ENCODE results near the gene CFAP20DC.
"Not testable (repeated sequence)": the region's sequence is repeated elsewhere in the genome, so short reads cannot be mapped to it uniquely, and the experiment has no call there.

The CFAP20DC gene

GRCh38 chr3:58833491-58833890, 216.3 kb downstream of the CFAP20DC start:
- Histone ChIP-seq H3K9ac (no peak overlapping the region), H3K27ac (no peak overlapping the region), H3K79me2 (ENCODE audit: insufficient read depth, low read depth) (no peaks in the 10 kb centered on the region), H3K27me3 (ENCODE audit: insufficient read depth, low read depth) (no peaks in the 10 kb centered on the region), H4K20me1 (ENCODE audit: insufficient read depth) (no peaks in the 10 kb centered on the region), H3K4me3 (IDR thresholded peaks at IDR 0.05; ENCODE audit: insufficient read depth, low read depth, low read length) (no peak overlapping the region), H3K4me1 (ENCODE audit: low read depth, poor library complexity, severe bottlenecking) (no peaks in the 10 kb centered on the region), H3K36me3 (ENCODE audit: insufficient read depth) (no peaks in the 10 kb centered on the region), H2AFZ (ENCODE audit: low read depth) (no peak overlapping the region), H3K4me2 (no peak overlapping the region)
- TF ChIP-seq, protein P1, sequence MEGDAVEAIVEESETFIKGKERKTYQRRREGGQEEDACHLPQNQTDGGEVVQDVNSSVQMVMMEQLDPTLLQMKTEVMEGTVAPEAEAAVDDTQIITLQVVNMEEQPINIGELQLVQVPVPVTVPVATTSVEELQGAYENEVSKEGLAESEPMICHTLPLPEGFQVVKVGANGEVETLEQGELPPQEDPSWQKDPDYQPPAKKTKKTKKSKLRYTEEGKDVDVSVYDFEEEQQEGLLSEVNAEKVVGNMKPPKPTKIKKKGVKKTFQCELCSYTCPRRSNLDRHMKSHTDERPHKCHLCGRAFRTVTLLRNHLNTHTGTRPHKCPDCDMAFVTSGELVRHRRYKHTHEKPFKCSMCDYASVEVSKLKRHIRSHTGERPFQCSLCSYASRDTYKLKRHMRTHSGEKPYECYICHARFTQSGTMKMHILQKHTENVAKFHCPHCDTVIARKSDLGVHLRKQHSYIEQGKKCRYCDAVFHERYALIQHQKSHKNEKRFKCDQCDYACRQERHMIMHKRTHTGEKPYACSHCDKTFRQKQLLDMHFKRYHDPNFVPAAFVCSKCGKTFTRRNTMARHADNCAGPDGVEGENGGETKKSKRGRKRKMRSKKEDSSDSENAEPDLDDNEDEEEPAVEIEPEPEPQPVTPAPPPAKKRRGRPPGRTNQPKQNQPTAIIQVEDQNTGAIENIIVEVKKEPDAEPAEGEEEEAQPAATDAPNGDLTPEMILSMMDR (conservative IDR thresholded peaks at IDR 0.05; ENCODE audit: low read depth, low read length): no peak

DNA sequence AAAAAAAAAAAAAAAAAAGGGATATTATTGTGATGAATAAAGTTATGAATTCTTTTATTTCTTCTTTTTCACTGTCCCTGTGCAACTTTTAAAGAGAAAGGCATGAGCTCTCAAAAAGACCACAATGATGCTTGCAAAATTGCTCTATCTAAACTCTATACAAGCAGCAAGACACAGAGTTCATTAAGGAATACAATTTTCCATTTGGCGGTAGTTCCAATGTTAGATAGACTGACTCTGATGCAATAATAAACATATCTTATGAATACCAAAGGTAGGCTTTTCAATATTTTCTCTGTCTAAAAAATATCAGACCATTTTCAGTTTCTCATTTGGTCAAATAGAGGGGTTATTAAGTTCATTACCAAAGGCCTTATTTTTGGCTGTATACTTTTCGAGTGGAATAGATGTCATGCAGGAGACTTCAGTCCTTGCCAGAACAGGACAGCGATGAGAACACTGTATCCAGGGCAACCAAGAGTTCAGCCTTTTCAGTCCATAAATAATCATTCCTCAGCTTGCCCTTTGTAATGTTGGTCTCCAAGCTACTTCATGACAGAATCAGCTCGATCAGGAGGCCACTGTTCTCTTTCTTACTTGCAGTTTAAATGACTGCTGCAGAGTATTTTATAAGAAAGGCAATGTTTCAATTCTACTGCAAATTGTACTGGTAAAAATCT, 220.4 kb downstream of the CFAP20DC start:
- no peaks in the 10 kb centered on the region for H3K79me2 ChIP-seq (ENCODE audit: insufficient read depth, low read depth)
- TF ChIP-seq, protein P1 (conservative IDR thresholded peaks at IDR 0.05; ENCODE audit: low read depth, low read length): no peak
- no peaks in the 10 kb centered on the region for H3K36me3 ChIP-seq (ENCODE audit: insufficient read depth)
- no peak overlapping the region for H3K4me3 ChIP-seq (IDR thresholded peaks at IDR 0.05; ENCODE audit: insufficient read depth, low read depth, low read length)
- no peak overlapping the region for H2AFZ ChIP-seq (ENCODE audit: low read depth)
- H3K4me1 ChIP-seq (ENCODE audit: low read depth, poor library complexity, severe bottlenecking): no peaks in the 10 kb centered on the region
- no peak overlapping the region for H3K4me2 ChIP-seq
- H4K20me1 ChIP-seq (ENCODE audit: insufficient read depth): no peaks in the 10 kb centered on the region
- no peaks in the 10 kb centered on the region for H3K27me3 ChIP-seq (ENCODE audit: insufficient read depth, low read depth)
- H3K9ac ChIP-seq: no peak overlapping the region
- H3K27ac ChIP-seq: no peak overlapping the region

GRCh38 chr3:58824777-58825176, 225.0 kb downstream of the CFAP20DC start:
- TF ChIP-seq, protein P1 (conservative IDR thresholded peaks at IDR 0.05; ENCODE audit: low read depth, low read length): no peak
- Histone ChIP-seq H3K36me3 (ENCODE audit: insufficient read depth) (no peaks in the 10 kb centered on the region), H4K20me1 (ENCODE audit: insufficient read depth) (no peaks in the 10 kb centered on the region), H2AFZ (ENCODE audit: low read depth) (no peak overlapping the region), H3K27me3 (ENCODE audit: insufficient read depth, low read depth) (no peaks in the 10 kb centered on the region), H3K4me2 (no peak overlapping the region), H3K9ac (no peak overlapping the region), H3K4me1 (ENCODE audit: low read depth, poor library complexity, severe bottlenecking) (no peaks in the 10 kb centered on the region), H3K79me2 (ENCODE audit: insufficient read depth, low read depth) (no peaks in the 10 kb centered on the region), H3K4me3 (IDR thresholded peaks at IDR 0.05; ENCODE audit: insufficient read depth, low read depth, low read length) (no peak overlapping the region), H3K27ac (no peak overlapping the region)

- no peak overlapping the region for H3K4me2 ChIP-seq
Measured at GRCh38 chr3:58824285-58824684, 225.5 kb downstream of the CFAP20DC start.

GRCh38 chr3:58806551-58807244, 243.1 kb downstream of the CFAP20DC start:
- H3K27me3 ChIP-seq (ENCODE audit: insufficient read depth, low read depth); H3K9ac ChIP-seq; H3K79me2 ChIP-seq (ENCODE audit: insufficient read depth, low read depth); H3K4me2 ChIP-seq; H2AFZ ChIP-seq (ENCODE audit: low read depth); H4K20me1 ChIP-seq (ENCODE audit: insufficient read depth); H3K36me3 ChIP-seq (ENCODE audit: insufficient read depth); H3K4me3 ChIP-seq (IDR thresholded peaks at IDR 0.05; ENCODE audit: insufficient read depth, low read depth, low read length); H3K4me1 ChIP-seq (ENCODE audit: low read depth, poor library complexity, severe bottlenecking); H3K27ac ChIP-seq: not testable (repeated sequence)

More at GRCh38 chr3:58824285-58824684, 225.5 kb downstream of the CFAP20DC start:
- TF ChIP-seq, protein P1 (conservative IDR thresholded peaks at IDR 0.05; ENCODE audit: low read depth, low read length): no peak
- Histone ChIP-seq H3K79me2 (ENCODE audit: insufficient read depth, low read depth) (no peaks in the 10 kb centered on the region), H3K27ac (no peak overlapping the region), H3K36me3 (ENCODE audit: insufficient read depth) (no peaks in the 10 kb centered on the region), H2AFZ (ENCODE audit: low read depth) (no peak overlapping the region), H3K9ac (no peak overlapping the region), H3K27me3 (ENCODE audit: insufficient read depth, low read depth) (no peaks in the 10 kb centered on the region), H4K20me1 (ENCODE audit: insufficient read depth) (no peaks in the 10 kb centered on the region), H3K4me3 (IDR thresholded peaks at IDR 0.05; ENCODE audit: insufficient read depth, low read depth, low read length) (no peak overlapping the region), H3K4me1 (ENCODE audit: low read depth, poor library complexity, severe bottlenecking) (no peaks in the 10 kb centered on the region)
